Testis (tissue), 2 donors: ENCODE results near the gene RBM33.

Source experiments
- POLR2A ChIP-seq: fragments of 450-650 bp; IDR thresholded peaks from one replicate; pipeline ENCODE4 v1.6.1; 2017; ENCODE audit warnings: antibody characterized with exemption, mild to moderate bottlenecking, moderate library complexity
- TF ChIP-seq, protein P1 (sequence below), 3 experiments: fragments of 450-650 bp in 2 of 3; fragments of 200-600 bp in 1 of 3; sonication (generic) in 1 of 3; IDR thresholded peaks; one replicate each; pipeline ENCODE4 v1.5.1; 2016 to 2019; ENCODE audit warnings: antibody characterized with exemption in 3 of 3, mild to moderate bottlenecking in 2 of 3, moderate library complexity in 1 of 3

DNA sequence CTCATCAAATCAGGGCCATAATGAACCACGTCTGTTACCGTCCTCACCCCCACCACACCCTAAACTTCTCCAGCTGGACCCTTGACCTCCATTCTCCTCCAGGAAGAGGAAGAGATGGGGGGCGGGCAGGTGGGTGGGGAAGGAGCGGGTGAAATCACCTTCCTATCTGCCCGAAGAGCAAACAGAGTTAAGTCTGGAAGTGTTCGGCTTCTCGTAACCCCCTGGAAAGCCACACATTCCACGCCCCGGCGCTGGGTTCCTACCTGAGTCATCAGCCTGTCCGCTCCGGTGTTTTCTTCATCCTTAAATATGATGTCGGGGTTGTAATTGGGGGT is 167.1 kb downstream of the RBM33 start:
- no peak for TF ChIP-seq POLR2A
- TF ChIP-seq, protein P1, sequence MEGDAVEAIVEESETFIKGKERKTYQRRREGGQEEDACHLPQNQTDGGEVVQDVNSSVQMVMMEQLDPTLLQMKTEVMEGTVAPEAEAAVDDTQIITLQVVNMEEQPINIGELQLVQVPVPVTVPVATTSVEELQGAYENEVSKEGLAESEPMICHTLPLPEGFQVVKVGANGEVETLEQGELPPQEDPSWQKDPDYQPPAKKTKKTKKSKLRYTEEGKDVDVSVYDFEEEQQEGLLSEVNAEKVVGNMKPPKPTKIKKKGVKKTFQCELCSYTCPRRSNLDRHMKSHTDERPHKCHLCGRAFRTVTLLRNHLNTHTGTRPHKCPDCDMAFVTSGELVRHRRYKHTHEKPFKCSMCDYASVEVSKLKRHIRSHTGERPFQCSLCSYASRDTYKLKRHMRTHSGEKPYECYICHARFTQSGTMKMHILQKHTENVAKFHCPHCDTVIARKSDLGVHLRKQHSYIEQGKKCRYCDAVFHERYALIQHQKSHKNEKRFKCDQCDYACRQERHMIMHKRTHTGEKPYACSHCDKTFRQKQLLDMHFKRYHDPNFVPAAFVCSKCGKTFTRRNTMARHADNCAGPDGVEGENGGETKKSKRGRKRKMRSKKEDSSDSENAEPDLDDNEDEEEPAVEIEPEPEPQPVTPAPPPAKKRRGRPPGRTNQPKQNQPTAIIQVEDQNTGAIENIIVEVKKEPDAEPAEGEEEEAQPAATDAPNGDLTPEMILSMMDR (IDR thresholded peaks at IDR 0.05): no peak
